Neural progenitor cell (in vitro differentiated cells): ENCODE measurements around the gene ARHGAP26.

Experiments used
- EZH2 ChIP-seq: fragments of 200-600 bp; sonication (generic); IDR thresholded peaks from 2 replicates; pipeline ENCODE4 v1.6.1; 2017; ENCODE audit warnings: antibody characterized with exemption, mild to moderate bottlenecking, moderate library complexity
- EZH2phosphoT487 ChIP-seq: fragments of 200-600 bp; sonication (generic); IDR thresholded peaks from 2 replicates; pipeline ENCODE4 v1.6.1; 2017; ENCODE audit warnings: antibody characterized with exemption

- TF ChIP-seq EZH2phosphoT487 (no peak), EZH2 (no peak)
These were observed 203.8 kb downstream of the ARHGAP26 start for GRCh38 chr5:142973932-142974331.
